GM18873 (cell line): Measurements from ENCODE around the gene UTS2R.
"Not testable (repeated sequence)": the region's sequence is repeated elsewhere in the genome, so short reads cannot be mapped to it uniquely, and the experiment has no call there.

ENCODE experiments used
- ATAC-seq: cut with Tn5 transposase; IDR thresholded peaks from one replicate; pipeline ENCODE4 v1.9.1; 2021; ENCODE audit warnings: mild to moderate bottlenecking, moderate library complexity, moderate number of reproducible peaks; ENCODE audit not compliant: unreplicated experiment, low FRiP score

Gene UTS2R

DNA sequence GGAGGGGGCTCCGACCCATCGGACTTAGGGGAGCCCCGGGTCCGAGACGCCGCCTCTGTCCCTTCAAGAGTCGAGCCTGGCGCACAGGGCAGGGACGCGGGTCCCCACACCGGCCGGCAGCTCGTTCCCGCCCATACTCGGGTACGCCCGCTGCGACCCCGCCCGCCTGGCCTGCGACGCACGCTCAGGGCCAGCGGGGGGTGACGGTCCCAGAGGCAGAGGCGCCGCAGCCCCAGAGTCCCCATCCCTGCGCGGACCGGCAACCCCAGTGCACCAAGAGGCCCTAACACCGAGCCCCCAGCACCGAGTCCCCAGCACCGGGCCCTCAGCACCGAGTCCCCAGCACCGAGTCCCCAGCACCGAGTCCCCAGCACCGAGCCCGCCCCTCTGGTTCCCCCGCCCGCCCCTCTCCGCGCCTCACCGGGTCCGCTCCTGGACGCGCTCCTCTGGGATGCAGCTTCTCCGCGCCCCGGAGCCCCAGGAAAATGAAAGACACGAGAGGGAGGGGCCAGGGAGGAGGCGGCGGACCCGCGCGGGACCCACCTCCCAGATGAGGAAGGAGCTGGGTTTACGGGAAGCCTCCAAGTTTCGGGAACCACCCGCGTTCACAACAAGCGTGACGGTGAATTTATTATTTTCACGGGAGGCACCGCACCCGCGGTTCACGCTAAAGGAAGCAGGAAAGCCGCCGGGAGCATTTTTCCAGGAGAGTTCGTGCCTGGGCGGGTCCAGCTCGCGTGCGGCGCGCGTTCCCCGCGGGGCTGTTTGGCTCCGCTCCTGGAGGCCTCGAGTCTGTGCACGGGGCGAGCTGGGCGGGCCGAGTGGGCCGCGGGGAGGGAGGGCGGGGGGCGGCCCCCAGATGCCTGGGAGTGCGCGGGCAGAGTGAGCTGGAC is 38.0 kb upstream of the UTS2R start, which contains the start of gene SECTM1:
SECTM1 (minus strand) TSS at position 488 of the 893 bp plus-strand sequence. CDS start 6,526 bp downstream, outside the sequence.
- no peak for ATAC-seq

- no peak for ATAC-seq
These were observed 37.4 kb upstream of the UTS2R start for GRCh38 chr17:82334204-82334621.

DNA sequence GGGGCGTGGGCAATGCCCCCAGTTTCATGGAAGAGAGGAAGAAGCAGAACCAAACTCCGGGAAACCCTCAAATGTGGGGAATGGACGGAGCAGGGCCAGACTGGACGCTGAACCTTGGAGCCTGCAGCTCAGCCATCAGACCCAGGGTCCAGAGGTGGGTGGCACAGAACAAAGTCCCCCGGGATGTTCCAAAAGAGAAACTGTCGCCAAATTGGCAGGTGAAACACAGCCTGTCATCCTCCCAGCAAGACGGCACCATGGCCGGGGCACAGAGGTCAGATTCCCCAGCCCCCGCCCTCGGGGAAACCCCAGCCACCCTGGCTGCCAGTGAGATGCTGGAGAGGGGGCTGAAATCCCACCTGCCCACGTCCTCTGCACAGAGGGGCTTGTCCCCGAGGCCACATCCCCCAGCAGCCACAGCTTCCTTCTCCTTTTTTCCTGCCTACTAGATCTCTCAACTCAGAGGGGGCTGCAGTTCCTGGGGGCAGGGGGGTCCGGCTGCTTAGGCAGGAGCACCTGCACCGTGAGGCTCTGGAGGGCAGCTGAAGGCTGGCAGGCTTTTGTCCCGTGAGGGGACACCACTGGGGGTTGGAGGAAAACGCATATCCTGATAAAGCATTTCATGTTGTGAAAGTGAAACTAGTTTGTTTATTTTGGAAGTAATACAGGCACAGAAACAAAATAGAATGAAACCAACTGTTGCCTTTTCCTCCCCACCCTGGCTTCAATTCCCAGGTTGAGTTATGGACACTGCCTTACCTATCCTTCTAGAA is 36.8 kb upstream of the UTS2R start:
- no peak for ATAC-seq

DNA sequence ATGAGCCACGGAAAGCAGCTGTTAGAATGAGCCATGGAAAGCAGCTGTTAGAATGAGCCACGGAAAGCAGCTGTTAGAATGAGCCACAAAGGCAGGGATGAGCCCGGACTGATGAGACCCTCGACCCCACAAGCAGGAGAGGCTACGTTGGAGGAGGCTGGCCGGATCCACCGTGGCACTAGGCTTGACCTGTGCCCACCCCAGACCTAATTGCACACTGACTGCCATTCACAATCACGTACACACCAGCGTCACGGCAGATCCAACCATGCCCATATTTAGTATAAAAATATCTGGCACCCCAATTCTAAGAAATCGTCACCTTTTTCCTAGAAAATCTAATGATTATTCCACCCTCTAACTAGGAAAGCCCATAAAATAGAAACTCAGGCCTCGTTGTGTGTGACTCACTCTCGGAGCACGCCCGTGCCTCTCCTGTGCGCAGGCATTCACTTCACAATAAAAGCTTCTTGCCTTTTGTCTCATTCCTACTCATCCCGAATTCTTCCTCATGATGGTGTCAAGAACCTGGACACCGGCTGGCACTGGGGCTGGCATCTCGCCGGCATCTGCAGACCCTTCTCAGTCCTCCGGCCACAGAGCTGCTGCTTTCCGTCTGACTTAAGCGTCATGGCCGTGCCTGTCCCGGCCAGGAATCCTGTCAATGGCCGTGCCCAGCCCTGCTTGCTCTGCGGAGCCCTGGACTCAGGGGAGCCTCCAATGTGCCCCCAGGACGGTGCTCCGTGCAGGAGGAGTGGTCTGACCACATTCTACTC is 32.5 kb upstream of the UTS2R start:
- ATAC-seq, result no peak

- ATAC-seq, result no peak
These were observed 31.7 kb upstream of the UTS2R start for GRCh38 chr17:82339634-82340580.

GRCh38 chr17:82342361-82343079 is 29.0 kb upstream of the UTS2R start:
- ATAC-seq, result no peak

DNA sequence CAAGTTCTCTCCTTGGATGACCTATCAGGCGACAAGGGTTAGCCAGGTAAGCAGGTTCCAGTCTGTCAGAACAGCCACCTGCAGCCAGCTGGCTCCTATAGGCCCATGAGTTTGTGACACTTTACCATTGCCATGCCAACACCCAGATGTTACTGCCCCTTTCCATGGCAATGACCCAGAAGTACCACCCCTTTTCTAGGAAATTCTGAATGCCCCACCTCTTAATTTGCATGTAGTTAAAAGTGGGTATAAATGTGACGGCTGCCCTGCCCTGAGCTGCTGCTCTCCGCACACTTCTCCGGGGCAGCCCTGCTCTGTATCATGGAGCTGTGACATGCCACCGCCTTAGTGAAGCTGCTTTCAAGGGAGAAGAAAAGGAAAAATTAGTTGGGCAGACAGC is 28.0 kb upstream of the UTS2R start:
- ATAC-seq, result no peak

DNA sequence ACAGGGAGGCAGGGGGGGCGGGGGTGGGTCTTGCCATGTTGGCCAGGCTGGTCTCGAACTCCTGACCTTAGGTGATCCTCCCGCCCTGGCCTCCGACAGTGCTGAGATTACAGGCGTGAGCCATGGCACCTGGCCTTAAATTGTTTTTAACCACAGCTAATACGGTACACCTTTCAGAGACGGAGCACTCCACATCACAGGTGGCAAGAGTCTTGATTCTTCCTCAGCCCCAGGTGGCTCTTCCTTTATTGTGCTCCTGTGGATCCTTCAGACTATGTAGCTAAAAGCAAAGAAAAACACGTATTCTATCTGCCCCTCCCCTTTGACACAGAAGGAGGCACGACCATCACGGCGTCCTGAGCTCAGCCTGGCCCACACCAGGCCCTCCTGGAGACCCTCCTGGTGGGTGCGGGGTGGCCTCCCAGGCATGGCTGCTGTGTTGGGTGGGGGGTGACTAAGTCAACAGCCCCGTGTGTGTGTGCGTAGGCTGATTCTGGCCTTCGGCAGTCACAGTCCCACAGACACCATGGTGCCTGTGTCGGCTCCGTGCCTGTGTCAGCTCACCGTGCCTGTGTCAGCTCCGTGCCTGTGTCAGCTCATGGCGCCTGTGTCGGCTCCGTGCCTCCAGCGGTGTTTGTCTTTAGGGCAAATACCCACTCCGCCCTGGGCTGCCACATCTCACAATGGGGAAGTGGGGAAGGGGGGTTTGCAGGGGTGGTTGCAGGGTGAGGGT is 27.2 kb upstream of the UTS2R start:
- no peak for ATAC-seq

- no peak for ATAC-seq
These were observed 26.2 kb upstream of the UTS2R start for GRCh38 chr17:82345151-82345976.

DNA sequence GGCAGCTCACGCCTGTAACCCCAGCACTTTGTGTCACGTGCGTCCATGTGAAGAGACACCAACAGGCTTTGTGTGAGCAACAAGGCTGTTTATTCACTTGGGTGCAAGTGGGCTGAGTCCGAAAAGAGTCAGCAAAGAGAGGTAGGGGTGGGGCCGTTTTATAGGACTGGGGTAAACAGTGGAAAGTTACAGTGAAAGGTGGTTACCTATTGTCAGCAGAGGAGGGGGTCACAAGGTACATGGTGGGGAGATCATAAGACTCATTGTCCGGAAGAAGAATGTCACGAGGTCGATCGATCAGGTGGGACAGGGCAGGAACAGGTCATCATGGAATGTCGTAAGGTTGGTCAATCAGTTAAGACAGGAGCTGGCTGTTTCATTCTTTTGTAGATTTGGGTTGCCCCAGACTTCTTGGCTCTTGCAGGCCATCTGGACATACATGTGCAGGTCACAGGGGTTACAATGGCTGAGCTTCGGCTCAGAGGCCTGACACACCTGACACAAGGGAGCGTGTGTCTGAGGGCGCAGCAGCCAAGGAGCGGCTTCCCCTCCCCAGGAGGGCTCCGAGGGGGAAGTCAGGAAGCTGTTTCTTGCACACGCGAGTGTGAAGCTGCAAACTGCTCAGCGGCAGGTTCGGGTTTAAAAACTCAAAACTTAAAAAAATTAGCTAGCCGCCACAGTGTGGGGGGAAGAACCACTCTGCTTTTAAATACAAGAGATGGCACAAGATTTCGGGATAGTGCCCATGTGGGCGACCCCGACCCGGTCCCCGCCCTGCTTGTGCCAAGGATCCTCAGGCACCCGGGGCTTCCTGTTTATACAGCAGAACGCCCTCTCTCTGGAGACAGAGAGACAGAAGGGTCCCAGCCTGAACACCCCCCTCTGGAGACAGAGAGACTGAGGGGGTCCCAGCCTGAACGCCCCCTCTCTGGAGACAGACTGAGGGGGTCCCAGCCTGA is 24.9 kb upstream of the UTS2R start:
- no peak for ATAC-seq

- not testable (repeated sequence) for ATAC-seq
These were observed 23.6 kb upstream of the UTS2R start for GRCh38 chr17:82347994-82348393.

- no peak for ATAC-seq
These were observed 23.1 kb upstream of the UTS2R start for GRCh38 chr17:82348434-82348833.

DNA sequence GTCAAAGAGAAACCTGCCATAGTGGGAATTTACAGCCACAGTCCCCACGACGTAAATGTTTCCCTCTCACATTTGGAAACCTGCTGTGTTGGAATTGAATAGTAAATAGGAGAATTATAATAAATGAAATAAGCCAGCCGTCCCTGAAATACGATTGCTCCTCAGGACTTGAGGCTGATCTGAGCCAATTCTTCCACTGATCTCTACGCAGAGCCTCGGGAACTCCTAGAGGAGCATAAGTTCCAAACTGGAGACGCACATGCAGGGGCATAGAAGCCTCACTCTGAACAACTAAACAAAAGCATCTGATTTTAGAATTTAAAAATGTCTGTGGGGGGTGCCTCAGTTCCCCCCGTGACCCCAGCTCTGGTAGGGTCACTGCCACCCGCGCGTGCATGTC is 22.7 kb upstream of the UTS2R start:
- ATAC-seq, result no peak

- no peak for ATAC-seq
These were observed 22.3 kb upstream of the UTS2R start for GRCh38 chr17:82349287-82349701.

DNA sequence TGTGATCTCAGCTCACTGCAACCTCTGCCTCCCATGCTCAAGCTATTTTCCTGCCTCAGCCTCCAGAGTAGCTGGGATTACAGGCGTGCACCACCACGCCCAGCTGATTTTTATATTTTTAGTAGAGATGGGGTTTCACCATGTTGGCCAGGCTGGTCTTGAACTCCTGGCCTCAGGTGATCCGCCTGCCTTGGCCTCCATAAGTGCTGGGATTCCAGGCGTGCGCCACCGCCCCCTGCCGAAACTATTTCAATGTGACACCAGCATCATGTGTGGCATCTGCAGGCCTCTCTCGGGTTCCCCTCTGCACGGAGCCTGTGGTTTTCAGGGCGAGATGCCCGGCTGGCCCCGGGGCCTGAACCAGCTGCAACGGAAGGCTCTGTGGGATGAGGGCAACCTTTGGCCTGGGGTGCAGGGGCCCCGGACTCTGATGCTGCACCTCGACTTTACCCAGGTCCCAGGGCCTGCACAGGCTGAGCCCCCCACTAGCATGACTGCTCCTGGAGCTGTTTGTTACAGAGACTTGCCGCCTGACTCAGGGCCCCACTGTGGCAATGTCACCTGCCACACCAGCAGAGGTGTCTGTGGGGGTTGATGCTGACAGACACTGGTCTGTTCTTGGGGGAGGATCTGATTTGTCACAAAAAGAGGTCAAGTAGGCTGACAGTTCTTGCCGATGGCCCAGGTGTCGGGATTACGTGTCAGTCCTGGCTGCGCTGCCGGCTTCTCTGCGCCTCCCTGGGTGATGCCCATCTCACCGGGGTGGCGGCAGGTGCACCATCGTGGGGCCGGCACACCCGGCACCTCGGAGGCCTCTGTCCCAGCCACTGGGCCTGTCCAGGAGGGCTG is 21.2 kb upstream of the UTS2R start:
- no peak for ATAC-seq
